ENCODE results near the gene PHLDB3. TPM values are rescaled to one million over a fixed set of nuclear protein-coding genes. Genes with fewer than 3 reads are reported as not detected.
"Not testable (repeated sequence)": the region's sequence is repeated elsewhere in the genome, so short reads cannot be mapped to it uniquely, and the experiment has no call there.

The PHLDB3 gene
- total RNA-seq, 2 experiments from 2014 or later: 13.5 to 15.2 TPM

GRCh38 chr19:43455321-43456113 lies 49.0 kb downstream of the PHLDB3 start:
- intact Hi-C loops (cut with micrococcal nuclease): no loop called here
- H3K9me3 Mint-ChIP-seq: no peaks in the 10 kb centered on the region
- CTCF ChIA-PET: interaction anchor here (1.3 kb wide), 1 partner anchor 64 kb away, joined by 5 read pairs; no protein-coding TSS in a partner anchor
- H3K4me1 Mint-ChIP-seq (ENCODE audit: low read depth): peaks cover 9% of the 10 kb centered on the region
- no peaks in the 10 kb centered on the region for H3K27me3 Mint-ChIP-seq
- no peak overlapping the region for H3K4me3 Mint-ChIP-seq
- H3K36me3 Mint-ChIP-seq: no peaks in the 10 kb centered on the region
- POLR2A ChIA-PET: interaction anchor here (0.6 kb wide), 1 partner anchor 184 kb away, joined by 4 read pairs; no protein-coding TSS in a partner anchor
- no peak overlapping the region for H3K27ac Mint-ChIP-seq
- no peak for DNase-seq

GRCh38 chr19:43454031-43454430 lies 50.5 kb downstream of the PHLDB3 start:
- POLR2A ChIA-PET: no interaction called here
- intact Hi-C loops (cut with micrococcal nuclease): no loop called here
- CTCF ChIA-PET: interaction anchor here (0.6 kb wide), 1 partner anchor 22 kb away, joined by 3 read pairs; no protein-coding TSS in a partner anchor

GRCh38 chr19:43452582-43452981 lies 52.0 kb downstream of the PHLDB3 start:
- Mint-ChIP-seq H3K4me3 (no peak overlapping the region), H3K27me3 (no peaks in the 10 kb centered on the region), H3K9me3 (no peaks in the 10 kb centered on the region), H3K4me1 (ENCODE audit: low read depth) (peaks cover 9% of the 10 kb centered on the region), H3K36me3 (no peaks in the 10 kb centered on the region), H3K27ac (no peak overlapping the region)
- intact Hi-C loops (cut with micrococcal nuclease): no loop called here
- POLR2A ChIA-PET: no interaction called here
- no peak for DNase-seq
- CTCF ChIA-PET: interaction anchor here (1.6 kb wide), 1 partner anchor 68 kb away, joined by 3 read pairs; no protein-coding TSS in a partner anchor

More at GRCh38 chr19:43454031-43454430, 50.5 kb downstream of the PHLDB3 start:
- DNase-seq: no peak
- Mint-ChIP-seq H3K27me3 (no peaks in the 10 kb centered on the region), H3K36me3 (no peaks in the 10 kb centered on the region), H3K4me3 (no peak overlapping the region), H3K9me3 (no peaks in the 10 kb centered on the region), H3K27ac (no peak overlapping the region), H3K4me1 (ENCODE audit: low read depth) (peaks cover 10% of the 10 kb centered on the region)

GRCh38 chr19:43450545-43450997 lies 54.0 kb downstream of the PHLDB3 start:
- Mint-ChIP-seq H3K4me1 (ENCODE audit: low read depth) (peaks cover 14% of the 10 kb centered on the region), H3K36me3 (no peaks in the 10 kb centered on the region), H3K9me3 (no peaks in the 10 kb centered on the region), H3K27me3 (no peaks in the 10 kb centered on the region), H3K4me3 (no peak overlapping the region), H3K27ac (peak overlapping the region; percentile 67)
- no peak for DNase-seq
- ChIA-PET POLR2A (interaction anchor here (1.2 kb wide), 1 partner anchor 12 kb away, joined by 3 read pairs; no protein-coding TSS in a partner anchor), CTCF (interaction anchor here (0.5 to 0.9 kb wide), 2 partner anchors 46 to 53 kb away, joined by 3 to 4 read pairs; no protein-coding TSS in a partner anchor)
- intact Hi-C loops (cut with micrococcal nuclease): no loop called here

GRCh38 chr19:43447655-43448054 lies 56.9 kb downstream of the PHLDB3 start:
- intact Hi-C loops (cut with micrococcal nuclease): loop anchor here (1.0 to 2.0 kb wide), 4 partner anchors 15 to 147 kb away; partner anchors contain the start of gene PHLDB3
- CTCF ChIA-PET: interaction anchor here (0.6 to 6.5 kb wide), 42 partner anchors 9 to 365 kb away, joined by 3 to 320 read pairs (median 4); partner anchors contain the start of genes IRGQ, KCNN4, LYPD3 and PHLDB3

GRCh38 chr19:43446746-43447489 lies 57.6 kb downstream of the PHLDB3 start:
- POLR2A ChIA-PET: interaction anchor here (0.7 to 1.5 kb wide), 5 partner anchors 11 to 81 kb away, joined by 3 to 12 read pairs (median 3); no protein-coding TSS in a partner anchor
- Mint-ChIP-seq H3K9me3 (no peaks in the 10 kb centered on the region), H3K4me1 (ENCODE audit: low read depth) (peaks cover 16% of the 10 kb centered on the region), H3K27ac (no peak overlapping the region), H3K27me3 (no peaks in the 10 kb centered on the region), H3K4me3 (no peak overlapping the region), H3K36me3 (no peaks in the 10 kb centered on the region)
- CTCF ChIA-PET: interaction anchor here (0.6 to 6.5 kb wide), 44 partner anchors 8 to 366 kb away, joined by 3 to 320 read pairs (median 4); partner anchors contain the start of genes IRGQ, KCNN4, LYPD3 and PHLDB3
- DNase-seq: peak; percentile 87
- intact Hi-C loops (cut with micrococcal nuclease): loop anchor here (1.0 to 2.0 kb wide), 4 partner anchors 16 to 147 kb away; partner anchors contain the start of gene PHLDB3

More at GRCh38 chr19:43447655-43448054, 56.9 kb downstream of the PHLDB3 start:
- H3K4me3 Mint-ChIP-seq: no peak overlapping the region
- no peaks in the 10 kb centered on the region for H3K27me3 Mint-ChIP-seq
- H3K36me3 Mint-ChIP-seq: no peaks in the 10 kb centered on the region
- DNase-seq: no peak
- peaks cover 16% of the 10 kb centered on the region for H3K4me1 Mint-ChIP-seq (ENCODE audit: low read depth)
- no peaks in the 10 kb centered on the region for H3K9me3 Mint-ChIP-seq
- no peak overlapping the region for H3K27ac Mint-ChIP-seq
- POLR2A ChIA-PET: interaction anchor here (0.7 to 1.5 kb wide), 5 partner anchors 10 to 81 kb away, joined by 3 to 12 read pairs (median 3); no protein-coding TSS in a partner anchor

- ChIA-PET CTCF (interaction anchor here (1.3 to 6.5 kb wide), 3 partner anchors 11 to 110 kb away, joined by 3 to 320 read pairs (median 53); no protein-coding TSS in a partner anchor), POLR2A (no interaction called here)
- no peak for DNase-seq
- Mint-ChIP-seq H3K4me3 (no peak overlapping the region), H3K27ac (no peak overlapping the region), H3K9me3 (no peaks in the 10 kb centered on the region), H3K27me3 (no peaks in the 10 kb centered on the region), H3K4me1 (ENCODE audit: low read depth) (peaks cover 8% of the 10 kb centered on the region), H3K36me3 (no peaks in the 10 kb centered on the region)
- intact Hi-C loops (cut with micrococcal nuclease): no loop called here
These were observed 59.1 kb downstream of the PHLDB3 start for GRCh38 chr19:43445426-43445825.

- H3K27me3 Mint-ChIP-seq: no peaks in the 10 kb centered on the region
- peaks cover 8% of the 10 kb centered on the region for H3K4me1 Mint-ChIP-seq (ENCODE audit: low read depth)
- H3K4me3 Mint-ChIP-seq: no peak overlapping the region
- no peak for DNase-seq
- intact Hi-C loops (cut with micrococcal nuclease): no loop called here
- ChIA-PET CTCF (interaction anchor here (1.3 to 6.5 kb wide), 3 partner anchors 10 to 111 kb away, joined by 3 to 320 read pairs (median 53); no protein-coding TSS in a partner anchor), POLR2A (no interaction called here)
- H3K36me3 Mint-ChIP-seq: no peaks in the 10 kb centered on the region
- no peaks in the 10 kb centered on the region for H3K9me3 Mint-ChIP-seq
- H3K27ac Mint-ChIP-seq: no peak overlapping the region
These were observed 59.8 kb downstream of the PHLDB3 start for GRCh38 chr19:43444531-43445287.

GRCh38 chr19:43444091-43444490 lies 60.5 kb downstream of the PHLDB3 start:
- H3K4me3 Mint-ChIP-seq; DNase-seq; intact Hi-C loops (cut with micrococcal nuclease); H3K27ac Mint-ChIP-seq; POLR2A ChIA-PET; H3K27me3 Mint-ChIP-seq; H3K9me3 Mint-ChIP-seq; H3K36me3 Mint-ChIP-seq: not testable (repeated sequence)
- CTCF ChIA-PET: interaction anchor here (6.5 kb wide), 1 partner anchor 77 kb away, joined by 320 read pairs; no protein-coding TSS in a partner anchor
- peaks cover 13% of the 10 kb centered on the region for H3K4me1 Mint-ChIP-seq (ENCODE audit: low read depth)

GRCh38 chr19:43441716-43442115 lies 62.8 kb downstream of the PHLDB3 start:
- DNase-seq: no peak
- no peaks in the 10 kb centered on the region for H3K27me3 Mint-ChIP-seq
- no peaks in the 10 kb centered on the region for H3K36me3 Mint-ChIP-seq
- H3K4me3 Mint-ChIP-seq: no peak overlapping the region
- intact Hi-C loops (cut with micrococcal nuclease): no loop called here
- ChIA-PET CTCF (interaction anchor here (0.7 to 2.2 kb wide), 3 partner anchors 9 to 135 kb away, joined by 3 to 7 read pairs (median 4); no protein-coding TSS in a partner anchor), POLR2A (no interaction called here)
- no peaks in the 10 kb centered on the region for H3K9me3 Mint-ChIP-seq
- H3K4me1 Mint-ChIP-seq (ENCODE audit: low read depth): peaks cover 30% of the 10 kb centered on the region
- no peak overlapping the region for H3K27ac Mint-ChIP-seq

GRCh38 chr19:43439709-43440063 lies 64.9 kb downstream of the PHLDB3 start:
- ChIA-PET POLR2A (interaction anchor here (0.5 to 1.3 kb wide), 6 partner anchors 12 to 182 kb away, joined by 3 to 7 read pairs (median 5); no protein-coding TSS in a partner anchor), CTCF (interaction anchor here (1.2 to 8.2 kb wide), 6 partner anchors 8 to 187 kb away, joined by 3 to 68 read pairs (median 8); no protein-coding TSS in a partner anchor)
- H3K9me3 Mint-ChIP-seq: no peaks in the 10 kb centered on the region
- intact Hi-C loops (cut with micrococcal nuclease): loop anchor here (2.0 to 10.0 kb wide), 2 partner anchors 79 to 375 kb away; no protein-coding TSS in a partner anchor
- H3K4me3 Mint-ChIP-seq: no peak overlapping the region
- H3K27me3 Mint-ChIP-seq: no peaks in the 10 kb centered on the region
- DNase-seq: no peak
- H3K36me3 Mint-ChIP-seq: no peaks in the 10 kb centered on the region
- peak overlapping the region; percentile 28 for H3K27ac Mint-ChIP-seq
- H3K4me1 Mint-ChIP-seq (ENCODE audit: low read depth): peaks cover 34% of the 10 kb centered on the region
